Measurements from ENCODE around the gene ANK2. TPM values are rescaled to one million over a fixed set of nuclear protein-coding genes. Genes with fewer than 3 reads are reported as not detected.

Gene ANK2
- total RNA-seq, 1 donor from 2014 or later: 1.6 TPM

GRCh38 chr4:113094802-113095201 is 45.3 kb downstream of the ANK2 start:
- no peak for ATAC-seq

- no peak for ATAC-seq
Measured at GRCh38 chr4:113101669-113102068, 52.2 kb downstream of the ANK2 start.

GRCh38 chr4:113103556-113103955 is 54.1 kb downstream of the ANK2 start:
- no peak for ATAC-seq

GRCh38 chr4:113106108-113106507 is 56.7 kb downstream of the ANK2 start:
- no peak for ATAC-seq

GRCh38 chr4:113109106-113109718 is 59.8 kb downstream of the ANK2 start:
- ATAC-seq: no peak

- no peak for ATAC-seq
Measured at GRCh38 chr4:113112338-113112978, 63.0 kb downstream of the ANK2 start.

- ATAC-seq: no peak
Measured at GRCh38 chr4:113113151-113113550, 63.7 kb downstream of the ANK2 start.

GRCh38 chr4:113114884-113115283 is 65.4 kb downstream of the ANK2 start:
- ATAC-seq: no peak

- no peak for ATAC-seq
Measured at GRCh38 chr4:113116414-113117357, 67.2 kb downstream of the ANK2 start.

GRCh38 chr4:113117358-113117702 is 67.9 kb downstream of the ANK2 start:
- ATAC-seq: no peak

GRCh38 chr4:113122066-113122465 is 72.6 kb downstream of the ANK2 start:
- no peak for ATAC-seq

- ATAC-seq: no peak
Measured at GRCh38 chr4:113125418-113125817, 76.0 kb downstream of the ANK2 start.

GRCh38 chr4:113131136-113131535 is 81.7 kb downstream of the ANK2 start:
- ATAC-seq: no peak

GRCh38 chr4:113131621-113132020 is 82.2 kb downstream of the ANK2 start:
- ATAC-seq: no peak

GRCh38 chr4:113141901-113142346 is 92.5 kb downstream of the ANK2 start:
- no peak for ATAC-seq

- no peak for ATAC-seq
Measured at GRCh38 chr4:113142351-113142750, 92.9 kb downstream of the ANK2 start.

GRCh38 chr4:113144091-113144490 is 94.6 kb downstream of the ANK2 start:
- no peak for ATAC-seq

- no peak for ATAC-seq
Measured at GRCh38 chr4:113145147-113145518, 95.7 kb downstream of the ANK2 start.

GRCh38 chr4:113145519-113146291 is 96.3 kb downstream of the ANK2 start:
- peak; percentile 28 for ATAC-seq

- ATAC-seq: no peak
Measured at GRCh38 chr4:113146876-113147358, 97.5 kb downstream of the ANK2 start.

GRCh38 chr4:113147498-113148111 is 98.2 kb downstream of the ANK2 start:
- ATAC-seq: no peak

GRCh38 chr4:113148925-113149324 is 99.5 kb downstream of the ANK2 start:
- ATAC-seq: no peak

All from esophagus mucosa (tissue), 1 donor.